T1000 (cell line): ENCODE measurements around the gene TKT.

ENCODE experiments used
- DNase-seq: peaks from one replicate; lab custom pipeline; 2025; ENCODE audit warnings: mixed read lengths; lab: John Stamatoyannopoulos, UW

TKT gene

GRCh38 chr3:53239800-53240199 lies 16.0 kb downstream of the TKT start:
- DNase-seq, result no peak

- DNase-seq, result no peak
These were observed 16.9 kb downstream of the TKT start for GRCh38 chr3:53238886-53239285.

GRCh38 chr3:53238051-53238850 lies 17.6 kb downstream of the TKT start:
- DNase-seq, result peak; percentile 58

GRCh38 chr3:53236112-53236841 lies 19.5 kb downstream of the TKT start:
- peak; percentile 56 for DNase-seq

- DNase-seq, result no peak
These were observed 20.3 kb downstream of the TKT start for GRCh38 chr3:53235545-53235944.

- no peak for DNase-seq
These were observed 21.0 kb downstream of the TKT start for GRCh38 chr3:53234841-53235232.

- no peak for DNase-seq
These were observed 21.5 kb downstream of the TKT start for GRCh38 chr3:53234130-53234840.

GRCh38 chr3:53232641-53233377 lies 23.0 kb downstream of the TKT start:
- DNase-seq, result no peak

GRCh38 chr3:53231532-53232511 lies 24.0 kb downstream of the TKT start:
- no peak for DNase-seq

GRCh38 chr3:53230789-53231188 lies 25.0 kb downstream of the TKT start:
- no peak for DNase-seq

GRCh38 chr3:53230041-53230621 lies 25.7 kb downstream of the TKT start:
- no peak for DNase-seq

- no peak for DNase-seq
These were observed 26.2 kb downstream of the TKT start for GRCh38 chr3:53229606-53230005.

- DNase-seq, result no peak
These were observed 26.7 kb downstream of the TKT start for GRCh38 chr3:53229171-53229570.

GRCh38 chr3:53227993-53228885 lies 27.6 kb downstream of the TKT start:
- no peak for DNase-seq

GRCh38 chr3:53226841-53227407 lies 28.9 kb downstream of the TKT start:
- DNase-seq, result no peak

- no peak for DNase-seq
These were observed 29.5 kb downstream of the TKT start for GRCh38 chr3:53226142-53226840.

GRCh38 chr3:53225651-53226050 lies 30.2 kb downstream of the TKT start:
- no peak for DNase-seq

GRCh38 chr3:53225181-53225580 lies 30.6 kb downstream of the TKT start:
- no peak for DNase-seq
